Stimulated activated CD8-positive, alpha-beta memory T cell treated with anti-CD3 and anti-CD28 coated beads, Interleukin-12 subunit alpha, Interleukin-12 subunit beta, amount 100 ng/mL, for 24 hours (primary cell): ENCODE results near the gene SLC18A3.

ENCODE experiments used
- DNase-seq: peaks from one replicate; pipeline ENCODE4 v3.0.0-alpha.2; 2020; ENCODE audit errors: extremely low read depth

SLC18A3 gene

DNA sequence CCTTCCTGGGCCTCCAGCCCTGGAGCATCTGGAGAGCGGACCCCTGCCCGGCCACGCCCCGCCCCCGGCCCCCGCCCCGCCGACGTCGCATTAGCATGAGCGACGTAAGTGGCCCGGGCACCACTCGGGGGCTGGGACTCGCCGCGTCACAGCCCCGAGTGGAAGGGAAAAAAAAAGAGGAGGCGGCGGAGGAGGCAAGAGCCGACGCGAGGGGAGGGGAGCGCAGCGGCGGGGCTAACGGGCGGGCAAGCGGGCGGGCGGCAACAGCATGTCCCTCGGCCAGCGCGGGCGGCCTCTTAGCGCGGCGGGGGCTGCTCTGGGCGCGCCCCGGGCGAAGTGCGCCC lies at the start of gene SLC18A3:
TSS of gene SLC18A3 (plus strand) at position 197 of the 344 bp plus-strand sequence. CDS start 431 bp downstream, outside the sequence.
- DNase-seq = no peak

DNA sequence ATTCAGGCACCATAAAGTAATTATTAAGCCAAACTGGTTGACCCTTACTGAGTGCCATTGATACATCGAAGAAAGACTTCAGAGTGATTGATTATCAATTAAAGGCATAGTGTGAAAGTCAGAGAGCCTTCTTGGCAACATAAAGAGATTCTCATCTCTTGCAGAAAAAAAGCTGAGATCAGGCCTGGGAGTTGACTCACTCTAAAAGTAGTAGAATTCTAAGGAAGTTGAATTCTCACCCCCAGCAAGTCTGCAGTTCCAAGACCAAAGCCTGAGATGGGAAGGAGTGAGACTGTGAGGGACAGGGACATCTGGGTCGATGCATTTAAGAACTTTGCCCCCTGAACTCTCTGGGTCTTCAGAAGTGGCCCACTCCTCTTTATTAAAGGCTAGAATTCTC lies 49.6 kb upstream of the SLC18A3 start:
- DNase-seq = no peak

DNA sequence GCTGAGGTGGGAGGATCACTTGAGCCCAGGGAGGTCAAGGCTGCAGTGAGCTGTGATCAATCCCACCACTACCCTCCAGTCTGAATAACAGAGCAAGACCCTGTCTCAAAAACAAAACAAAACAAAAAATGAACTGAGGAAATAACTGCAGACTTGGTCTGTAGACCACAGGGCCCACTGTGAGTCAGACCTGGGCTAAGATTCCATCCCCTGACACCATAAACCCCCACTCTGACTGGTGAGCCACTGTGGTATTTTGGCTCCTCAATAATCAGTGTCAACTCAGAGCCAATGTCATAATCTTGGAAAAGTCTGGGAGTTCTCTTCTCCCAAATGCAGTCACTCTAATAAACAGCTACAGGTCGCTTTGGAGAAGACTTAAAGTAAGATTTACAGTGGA lies 47.2 kb upstream of the SLC18A3 start:
- no peak for DNase-seq

DNA sequence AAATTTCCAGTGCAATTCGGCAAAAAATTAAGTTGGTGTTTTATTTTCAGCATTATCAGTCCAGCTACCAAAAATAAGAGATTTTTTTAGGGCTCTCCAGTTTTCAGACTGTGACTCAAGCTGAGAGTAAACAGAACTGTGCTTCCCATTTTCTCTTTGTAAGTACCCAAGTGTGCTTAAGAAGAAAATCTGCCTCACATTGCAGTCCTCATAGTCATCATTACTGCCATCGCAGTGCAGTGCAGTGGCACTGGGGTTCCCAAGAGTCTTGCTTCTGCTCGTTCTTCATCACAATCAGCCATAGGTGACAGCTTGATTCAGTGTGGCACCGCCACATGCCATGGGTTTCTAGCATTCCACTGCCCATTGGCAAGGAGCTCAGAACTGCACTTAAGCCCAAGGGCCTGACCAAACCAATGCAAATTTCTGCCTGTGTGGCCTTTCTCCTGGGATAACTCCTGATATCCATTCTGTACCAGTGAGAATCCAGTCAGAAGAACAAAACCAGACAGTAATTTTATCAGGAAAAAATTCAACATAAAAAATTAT lies 45.6 kb upstream of the SLC18A3 start:
- DNase-seq = no peak

DNA sequence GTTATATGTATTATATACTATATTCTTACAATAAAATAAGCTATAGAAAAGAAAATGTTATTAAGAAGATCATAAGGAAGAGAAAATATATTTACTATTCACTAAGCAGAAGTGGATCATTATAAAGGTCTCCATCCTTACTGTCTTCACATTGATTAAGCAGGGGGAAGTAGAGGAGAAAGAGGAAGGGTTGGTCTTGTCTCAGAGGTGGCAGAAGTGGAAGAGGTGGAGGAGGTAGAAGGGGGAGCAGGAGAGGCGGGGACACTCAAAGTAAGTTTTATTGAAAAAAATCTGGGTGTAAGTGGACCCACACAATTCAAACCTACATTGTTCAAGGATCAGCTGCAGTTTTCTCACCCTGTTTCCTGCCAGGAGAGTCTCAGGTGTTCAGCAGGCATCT lies 42.3 kb upstream of the SLC18A3 start:
- DNase-seq = no peak

DNA sequence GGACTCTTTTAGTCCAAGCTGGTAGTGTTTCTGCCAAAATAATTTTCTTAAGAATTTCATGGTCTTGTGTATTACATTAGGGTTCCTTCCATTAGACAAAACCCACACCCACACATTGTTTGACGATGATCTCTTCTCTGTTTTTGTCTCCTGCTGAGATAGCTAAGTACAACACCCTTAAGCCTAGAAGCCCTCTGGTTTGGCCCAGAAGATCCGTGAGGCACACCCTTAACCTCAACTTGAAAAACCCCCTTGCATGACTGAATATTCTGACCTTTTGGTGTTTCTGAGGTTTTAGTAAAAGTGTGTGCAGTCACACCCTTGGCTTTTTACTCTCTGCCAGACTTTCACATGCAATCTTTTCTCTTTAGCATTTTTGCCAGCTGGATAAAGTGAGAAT lies 41.9 kb upstream of the SLC18A3 start:
- DNase-seq = no peak

DNA sequence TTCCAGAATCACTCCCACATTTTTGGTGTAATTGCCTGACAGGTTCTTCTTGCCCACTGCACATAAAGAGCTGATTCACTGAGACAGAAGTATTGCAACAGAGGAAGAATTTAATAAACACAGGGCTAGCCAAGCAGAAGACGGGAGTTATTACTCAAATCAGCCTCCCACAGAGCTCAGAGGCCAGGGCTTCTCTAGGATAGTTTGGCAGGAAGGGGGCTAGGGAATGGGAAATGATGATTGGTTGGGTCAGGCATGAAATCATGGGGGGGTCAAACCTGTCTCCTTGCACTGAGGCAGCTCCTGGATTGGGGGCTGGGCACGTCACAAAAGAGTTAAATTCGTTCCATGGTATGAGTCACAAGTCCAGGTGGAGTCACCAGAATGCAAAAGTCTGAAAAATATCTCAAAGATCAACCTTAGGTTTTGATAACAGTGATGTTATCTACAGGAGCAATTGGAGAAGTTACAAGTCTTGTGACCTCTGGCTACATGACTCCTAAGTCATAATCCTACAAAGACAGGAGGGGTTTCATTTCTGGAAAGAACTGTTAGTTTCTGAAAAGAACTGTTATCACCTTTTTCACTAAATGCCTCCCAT lies 41.0 kb upstream of the SLC18A3 start:
- DNase-seq = no peak

DNA sequence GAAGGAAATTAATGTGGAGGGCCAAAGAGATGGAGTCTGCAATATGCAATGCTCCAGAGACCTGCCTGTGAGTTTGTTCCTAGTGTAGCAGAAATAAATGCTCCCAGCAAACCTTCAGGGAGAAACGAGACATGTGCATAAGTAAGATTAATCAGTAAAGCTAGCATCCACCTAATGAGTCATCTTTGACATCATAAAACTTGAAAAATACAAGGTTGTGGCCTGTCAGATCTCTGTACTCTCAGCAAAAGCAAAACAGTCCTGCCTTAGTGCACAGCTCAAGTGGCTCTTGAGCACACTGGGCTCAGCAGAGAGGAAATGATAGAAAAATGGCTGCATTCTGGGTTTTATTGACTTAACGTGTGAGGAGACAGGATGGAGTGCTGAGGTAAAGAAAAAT lies 38.7 kb upstream of the SLC18A3 start:
- no peak for DNase-seq

DNA sequence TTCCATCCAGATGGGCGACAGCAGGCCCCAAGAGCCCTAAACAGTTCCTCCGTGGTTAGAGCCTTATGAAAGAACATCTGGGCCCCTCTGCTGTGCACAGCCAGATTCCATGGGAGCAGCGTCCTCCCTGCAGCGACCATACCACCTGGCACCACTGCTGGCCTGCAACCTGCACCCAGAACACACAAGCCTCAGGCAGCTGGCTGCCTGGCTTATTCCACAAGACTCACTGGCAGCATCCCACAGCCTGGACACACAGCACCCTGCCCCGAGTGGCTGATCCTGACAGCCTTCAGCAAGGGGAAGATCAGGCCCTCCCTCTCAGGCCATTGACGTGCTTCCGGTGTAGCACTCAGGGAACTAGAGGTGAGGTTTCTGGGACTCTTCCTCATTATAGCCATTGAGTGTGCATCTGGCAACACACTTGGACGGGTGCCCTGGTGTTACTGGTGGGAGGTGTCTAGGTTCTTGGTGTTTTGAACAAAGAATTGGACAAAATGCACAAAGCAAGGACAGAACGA lies 37.5 kb upstream of the SLC18A3 start:
- DNase-seq = no peak

DNA sequence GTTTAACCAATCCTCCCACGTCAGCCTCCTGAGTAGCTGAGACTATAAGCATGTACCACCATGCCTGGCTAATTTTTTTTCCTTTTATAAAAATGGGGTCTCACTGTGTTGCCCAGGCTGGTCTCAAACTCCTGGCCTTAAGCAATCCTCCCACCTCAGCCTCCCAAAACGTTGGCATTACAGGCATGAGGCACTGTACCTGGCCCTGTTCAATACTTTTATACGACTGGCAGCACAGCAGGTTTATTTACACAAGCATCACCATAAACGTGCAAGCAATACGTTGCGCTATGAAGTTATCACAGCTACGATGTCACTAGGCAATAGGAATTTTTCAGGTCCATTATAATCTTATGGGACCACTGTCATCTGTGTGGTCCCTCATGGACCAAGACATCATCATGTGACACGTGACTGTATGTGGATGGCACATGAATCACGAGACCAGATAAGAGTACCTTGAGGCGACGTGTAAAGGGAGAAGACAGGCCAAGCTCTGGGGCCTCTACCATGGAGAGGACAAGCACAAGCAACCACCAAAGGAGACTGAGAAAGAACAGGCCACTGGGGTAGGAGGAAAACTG lies 34.5 kb upstream of the SLC18A3 start:
- DNase-seq = no peak

DNA sequence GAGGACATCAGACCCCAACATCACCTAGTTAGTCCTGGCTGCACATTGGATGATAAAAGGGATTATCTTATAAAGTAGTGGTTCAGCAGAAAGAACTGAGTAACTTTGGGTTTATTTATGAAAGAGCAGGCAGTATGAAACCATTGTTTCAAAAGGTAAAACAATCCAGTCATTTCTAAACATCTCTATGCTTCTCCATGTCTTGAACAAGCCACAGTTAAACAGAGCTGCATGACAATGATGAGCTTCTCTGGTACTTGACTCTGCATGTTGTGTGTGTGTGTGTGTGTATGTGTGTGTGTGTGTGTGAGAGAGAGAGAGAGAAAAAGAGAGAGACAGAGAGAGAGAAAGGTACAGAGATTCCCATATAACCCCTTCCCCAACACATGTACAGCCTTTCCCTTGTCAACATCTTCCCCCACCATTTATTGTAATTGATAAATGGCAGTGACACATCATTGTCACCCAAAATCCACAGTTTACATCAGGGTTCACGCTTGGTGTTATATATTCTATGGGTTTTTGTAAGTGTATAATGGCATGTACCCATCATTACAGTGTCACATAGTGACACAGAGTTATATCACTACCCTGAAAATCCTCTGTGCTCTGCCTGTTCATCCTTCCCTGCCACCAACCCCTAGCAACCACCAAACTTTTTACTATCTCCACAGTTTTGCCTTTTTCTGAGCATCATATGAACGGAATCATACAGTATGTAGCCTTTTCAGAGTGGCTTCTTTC lies 32.8 kb upstream of the SLC18A3 start:
- no peak for DNase-seq

DNA sequence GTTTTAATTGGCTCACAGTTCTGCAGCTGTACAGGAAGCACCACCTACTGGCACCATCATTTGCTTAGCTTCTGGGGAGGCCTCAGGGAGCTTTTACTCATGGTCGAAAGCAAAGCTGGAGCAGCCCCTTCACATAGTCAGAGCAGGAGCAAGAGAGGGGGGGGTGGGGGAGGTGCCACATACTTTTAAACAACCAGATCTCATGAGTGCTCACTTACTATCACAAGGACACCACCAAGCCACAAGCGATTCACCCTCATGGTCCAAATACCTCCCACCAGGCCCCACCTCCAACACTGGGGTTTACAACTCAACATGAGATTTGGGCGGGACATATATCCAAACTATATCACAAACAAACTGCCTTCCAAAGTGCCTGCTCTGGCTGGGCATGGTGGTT lies 31.7 kb upstream of the SLC18A3 start:
- DNase-seq = no peak

DNA sequence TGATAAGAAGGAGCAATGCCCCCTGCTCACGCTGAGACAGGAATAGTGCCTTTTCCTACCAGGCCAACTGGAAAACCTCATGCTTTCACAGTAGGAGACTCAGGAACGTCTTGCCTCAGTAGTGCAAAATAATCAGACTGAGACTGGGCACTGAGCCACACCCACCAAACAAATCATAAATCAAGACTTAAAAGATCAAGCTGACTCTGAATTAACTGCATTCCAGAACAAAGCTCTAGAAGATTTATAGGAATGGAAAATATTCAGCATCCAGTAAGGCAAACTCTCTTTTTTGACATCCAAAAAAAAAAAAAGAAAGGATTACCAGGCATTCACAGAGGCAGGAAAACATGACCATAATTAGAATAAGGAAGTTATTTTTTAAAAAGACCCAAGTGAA lies 30.5 kb upstream of the SLC18A3 start:
- DNase-seq = no peak

DNA sequence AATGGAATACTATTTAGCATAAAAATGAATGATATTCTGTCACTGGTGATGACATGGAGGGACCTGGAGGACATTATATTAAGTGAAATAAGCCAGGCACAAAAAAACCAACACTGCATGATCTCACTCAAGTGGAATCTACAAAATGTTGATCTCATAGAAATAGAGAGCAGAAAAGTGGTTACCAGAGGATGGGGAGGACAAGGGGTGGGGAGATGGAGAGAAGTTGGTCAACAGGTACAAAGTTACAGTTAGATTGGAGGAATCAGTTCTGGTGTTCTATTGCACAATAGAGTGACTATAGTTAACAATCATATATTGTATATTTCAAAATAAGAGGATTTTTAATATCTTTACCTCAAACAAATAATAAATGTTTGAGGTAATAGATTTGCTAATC lies 24.7 kb upstream of the SLC18A3 start:
- DNase-seq = no peak

DNA sequence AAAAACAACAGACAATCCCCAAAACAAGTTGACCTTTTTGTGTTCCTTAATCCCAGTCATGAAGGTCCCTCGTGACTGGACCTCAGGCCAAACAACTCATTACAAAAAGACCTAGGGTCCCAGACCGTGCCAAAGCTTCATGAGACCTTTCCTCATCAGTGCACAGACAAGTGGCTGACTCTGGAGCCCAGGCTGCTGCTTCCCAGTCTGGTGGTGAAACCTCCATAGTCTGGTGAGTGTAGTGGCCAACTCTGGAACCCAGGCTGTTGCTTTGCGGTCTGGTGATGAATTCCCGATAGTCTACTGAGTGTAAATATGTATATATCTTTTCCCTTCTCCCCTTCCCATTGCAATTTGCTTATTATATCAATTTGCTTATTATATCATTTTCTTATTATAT lies 22.1 kb upstream of the SLC18A3 start:
- DNase-seq = no peak

DNA sequence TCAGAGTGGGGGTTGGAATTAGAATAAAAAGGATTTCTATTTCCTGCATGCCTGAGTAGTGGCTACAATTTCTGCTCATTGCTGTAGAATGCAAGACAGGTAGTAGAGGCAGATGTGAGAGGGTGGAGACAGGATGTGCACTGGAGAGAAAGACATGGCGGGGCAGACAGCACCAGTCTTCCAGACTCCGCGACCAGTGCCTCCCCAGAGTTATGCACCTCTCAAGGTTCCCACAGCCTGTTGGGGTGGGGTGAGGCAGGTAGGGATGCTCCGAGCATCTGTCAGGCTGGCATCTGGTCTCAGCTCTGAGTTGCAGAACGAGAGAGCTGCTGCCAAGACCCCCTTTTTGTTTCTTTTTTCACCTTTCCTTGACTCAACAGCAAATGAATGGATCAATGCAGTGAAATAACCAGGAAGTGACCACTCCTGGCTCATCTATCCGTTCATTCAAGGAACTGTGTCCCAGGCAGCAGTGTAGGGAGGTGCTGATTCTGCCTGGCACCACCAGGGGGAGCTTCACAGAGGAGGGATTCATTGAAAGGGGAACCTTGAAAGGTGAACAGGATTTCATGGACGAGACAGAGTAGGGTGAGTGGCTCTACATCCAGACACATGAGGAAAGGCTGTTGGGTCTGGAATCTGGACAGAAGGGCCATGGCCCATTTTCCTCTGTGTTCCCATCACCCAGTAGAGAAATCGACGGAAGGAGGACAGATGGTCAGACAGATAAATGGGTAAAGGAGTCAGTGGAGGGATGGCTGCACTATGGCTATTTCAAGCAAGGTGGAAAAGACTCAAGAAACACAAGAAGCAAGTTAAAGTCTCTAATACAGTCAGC lies 17.2 kb upstream of the SLC18A3 start:
- no peak for DNase-seq

DNA sequence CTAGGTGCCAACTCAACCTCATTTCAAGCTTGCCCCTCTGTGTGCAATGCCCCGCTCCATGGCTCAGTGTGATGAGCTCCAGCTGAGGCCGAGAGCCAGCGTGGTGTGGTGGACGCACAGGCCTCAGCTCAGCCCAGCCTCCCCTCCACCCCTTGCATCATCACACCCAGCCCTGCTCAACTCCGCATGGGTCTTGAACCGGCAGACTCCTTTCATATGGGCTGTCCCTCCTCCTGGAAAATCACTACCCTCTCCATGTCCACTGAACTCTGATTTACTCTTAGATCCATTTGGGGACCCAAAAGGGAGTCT lies 16.6 kb upstream of the SLC18A3 start:
- no peak for DNase-seq

DNA sequence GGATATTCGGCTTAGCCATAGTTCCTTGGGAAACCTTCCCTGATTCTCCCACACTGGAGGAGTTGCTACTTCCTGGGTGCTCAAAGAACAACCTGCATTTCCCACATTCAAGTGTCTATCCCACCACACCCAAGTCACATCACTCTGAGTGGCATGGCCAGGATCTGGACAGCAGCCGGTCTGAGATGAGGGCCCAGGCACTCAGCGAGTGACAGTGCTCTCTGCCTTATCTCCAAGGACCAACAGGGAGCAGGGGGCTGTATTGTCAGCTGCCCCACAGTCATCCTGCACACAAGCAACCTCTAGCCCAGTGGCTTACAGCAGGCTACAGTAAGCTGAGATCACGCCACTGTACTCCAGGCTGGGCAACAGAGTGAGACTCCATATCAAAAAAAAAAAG lies 16.1 kb upstream of the SLC18A3 start:
- no peak for DNase-seq

DNA sequence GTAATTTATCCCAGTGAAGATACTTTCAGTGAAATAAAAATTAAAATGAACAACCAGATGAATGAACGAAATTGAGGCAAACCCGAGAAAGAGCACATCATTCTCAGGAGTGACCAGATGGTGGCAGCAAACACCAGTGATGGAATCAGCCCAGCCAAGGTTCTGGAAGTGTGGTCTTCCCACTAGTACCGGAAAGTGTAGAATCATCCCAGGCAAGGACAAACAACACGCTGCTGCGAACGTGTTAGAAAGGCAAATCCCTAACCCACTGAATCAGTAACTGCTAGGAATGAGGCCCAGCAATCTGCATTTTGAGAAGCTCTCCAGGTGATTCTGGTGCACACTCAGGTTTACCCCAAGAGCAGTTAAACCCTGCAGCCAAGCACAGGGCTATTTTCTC lies 15.5 kb upstream of the SLC18A3 start:
- no peak for DNase-seq

DNA sequence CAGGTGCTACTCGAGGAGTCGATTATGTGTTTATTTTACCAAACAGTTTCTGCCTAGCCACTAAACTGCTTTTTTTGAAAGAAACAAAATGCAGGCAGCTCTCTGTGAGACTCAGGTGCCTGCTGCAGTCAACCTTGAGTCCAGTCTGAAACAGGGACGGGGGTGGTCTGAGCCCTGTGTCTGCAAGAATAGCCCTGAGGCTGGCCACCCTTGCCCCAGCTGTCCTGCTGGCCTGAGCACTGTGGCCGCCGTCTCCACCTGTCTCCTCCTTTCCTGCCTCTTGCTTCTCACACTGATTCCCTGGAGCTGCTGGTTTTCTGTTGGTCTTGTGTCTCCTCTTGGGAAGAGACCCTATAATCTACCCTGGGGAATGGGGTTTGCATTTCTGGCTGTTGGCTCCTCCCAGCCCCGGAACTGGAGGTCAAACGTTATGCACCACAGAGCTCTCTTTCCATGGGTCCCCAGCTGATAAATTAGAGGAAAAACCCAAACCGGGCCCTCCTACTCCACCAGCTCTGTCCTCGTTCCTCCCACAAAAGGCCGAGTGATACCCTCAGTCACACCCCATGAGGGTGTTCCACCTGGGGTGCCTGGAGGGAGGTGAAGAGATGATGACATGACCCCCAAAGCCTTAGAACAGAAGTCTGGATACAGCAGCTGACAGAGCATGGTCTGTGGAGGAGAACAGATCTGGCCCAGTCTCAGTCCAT lies 15.0 kb upstream of the SLC18A3 start:
- DNase-seq = no peak

DNA sequence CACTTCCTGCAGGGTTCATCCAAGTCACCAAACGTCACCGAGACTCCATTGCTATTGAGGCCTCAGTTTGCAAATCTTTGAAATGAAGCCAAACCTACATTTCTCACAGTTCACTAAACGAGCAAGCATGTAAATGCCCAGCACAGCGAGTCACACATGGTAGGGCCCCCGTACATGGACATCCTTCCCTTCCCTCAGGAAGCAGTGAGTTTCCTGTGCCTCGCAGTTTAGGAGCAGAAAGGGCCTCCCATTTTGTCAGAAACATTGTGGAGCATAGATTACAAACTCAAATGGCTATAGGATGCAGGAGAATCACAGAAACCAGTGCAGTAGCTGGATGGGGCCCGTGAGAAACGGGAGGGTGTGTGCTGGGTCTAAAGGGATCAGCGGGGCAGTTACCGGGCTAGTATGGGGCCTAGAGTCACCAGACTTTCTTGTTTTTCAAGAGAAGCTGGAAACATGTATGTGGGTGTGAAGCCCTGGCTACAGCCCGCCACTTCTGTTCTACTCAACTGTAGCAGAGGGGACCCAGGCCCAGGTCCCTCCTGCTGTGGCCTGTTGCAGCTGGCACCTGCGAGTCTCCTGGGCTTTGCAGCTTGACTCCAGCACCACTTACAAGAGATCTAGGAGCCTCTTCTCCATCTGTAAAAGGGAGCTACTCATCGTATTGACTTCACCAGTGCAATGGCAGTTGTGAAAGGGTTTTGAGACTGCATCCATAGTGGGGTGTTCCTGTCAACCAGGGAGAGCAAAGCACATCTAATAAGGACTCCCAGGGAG lies 14.2 kb upstream of the SLC18A3 start:
- DNase-seq = no peak
